Lung (tissue), 12 donors: Measurements from ENCODE around the gene OSBPL2. TPM values are rescaled to one million over a fixed set of nuclear protein-coding genes. Genes with fewer than 3 reads are reported as not detected.

Experiments used
- ATAC-seq: fragments of 200-7000 bp; cut with Tn5 transposase; one replicate; pipeline ENCODE4 v1.9.1; 2020; ENCODE audit warnings: moderate number of reproducible peaks; ENCODE audit not compliant: insufficient read depth, low FRiP score
- DNase-seq, 3 donors: peaks; one replicate each; pipeline ENCODE4 v3.0.0-alpha.2; 2013 to 2017
- H3K27ac ChIP-seq, 2 donors: one replicate each; pipeline ENCODE4 v1.5.1; 2013; ENCODE audit warnings: mild to moderate bottlenecking in 2 of 2, moderate library complexity in 2 of 2, control low read depth in 1 of 2, inconsistent platforms in 1 of 2, low read depth in 1 of 2, low read length in 1 of 2
- H3K27me3 ChIP-seq, 3 donors: one replicate each; pipeline ENCODE4 v1.5.1; 2013; ENCODE audit warnings: low read length in 2 of 3; ENCODE audit not compliant: control insufficient read depth in 3 of 3, insufficient read depth in 3 of 3
- H3K36me3 ChIP-seq, 4 donors: one replicate each; pipeline ENCODE4 v1.5.1; 2013; ENCODE audit warnings: low read length in 4 of 4, mild to moderate bottlenecking in 1 of 4, moderate library complexity in 1 of 4; ENCODE audit not compliant: control insufficient read depth in 4 of 4, insufficient read depth in 4 of 4
- H3K4me1 ChIP-seq, 5 donors: one replicate each; pipeline ENCODE4 v1.5.1; 2013; ENCODE audit warnings: low read length in 5 of 5, mild to moderate bottlenecking in 2 of 5, moderate library complexity in 1 of 5; ENCODE audit not compliant: control insufficient read depth in 5 of 5, insufficient read depth in 5 of 5
- H3K4me3 ChIP-seq: one replicate; pipeline ENCODE4 v1.5.1; 2013; ENCODE audit warnings: mild to moderate bottlenecking, control low read depth, moderate library complexity
- H3K9ac ChIP-seq, 2 donors: one replicate each; pipeline ENCODE4 v1.5.1; 2013; ENCODE audit warnings: low read length in 2 of 2, control low read depth in 1 of 2; ENCODE audit not compliant: insufficient read depth in 1 of 2
- H3K9me3 ChIP-seq, 4 donors: one replicate each; pipeline ENCODE4 v1.5.1; 2013; ENCODE audit warnings: low read length in 3 of 4, mild to moderate bottlenecking in 1 of 4, moderate library complexity in 1 of 4; ENCODE audit not compliant: control insufficient read depth in 4 of 4, insufficient read depth in 3 of 4
- CTCF ChIP-seq: IDR thresholded peaks from 2 replicates; pipeline ENCODE4 v1.5.1; 2012; ENCODE audit warnings: mild to moderate bottlenecking; ENCODE audit errors: control extremely low read depth, extremely low read depth
- WGBS, 2 donors: extraction: QIAGEN DNeasy Blood & Tissue Kit; methylation state at CpG; one replicate each; pipeline ENCODE4 v1.1.7; 2013; 5-methylcytosine and 5-hydroxymethylcytosine counted together
- polyA plus RNA-seq, 2 donors: library from polyadenylated mRNA; stranded (reverse); fragments of 200-250 nt; gene quantifications; one replicate each; pipeline ENCODE4 v1.2.1, GENCODE V29; 2013
- total RNA-seq, 2 donors: library from RNA; depleted of rRNA in 1 of 2; stranded (reverse); fragments of >200 nt in 1 of 2; gene quantifications; one replicate each; pipeline ENCODE4 v1.2.1, GENCODE V29; 2014 to 2021
- donor health status: control.
- donor health status: control.
- donor health status: Bipolar disorder and iron deficiency.
- donor health status: healthy.
- donor health status: DM: yes; HTN: yes; CAD: no.

OSBPL2 gene
- total and polyA plus RNA-seq, 4 donors = 13.2 to 48.0 (median 27.7) TPM

DNA sequence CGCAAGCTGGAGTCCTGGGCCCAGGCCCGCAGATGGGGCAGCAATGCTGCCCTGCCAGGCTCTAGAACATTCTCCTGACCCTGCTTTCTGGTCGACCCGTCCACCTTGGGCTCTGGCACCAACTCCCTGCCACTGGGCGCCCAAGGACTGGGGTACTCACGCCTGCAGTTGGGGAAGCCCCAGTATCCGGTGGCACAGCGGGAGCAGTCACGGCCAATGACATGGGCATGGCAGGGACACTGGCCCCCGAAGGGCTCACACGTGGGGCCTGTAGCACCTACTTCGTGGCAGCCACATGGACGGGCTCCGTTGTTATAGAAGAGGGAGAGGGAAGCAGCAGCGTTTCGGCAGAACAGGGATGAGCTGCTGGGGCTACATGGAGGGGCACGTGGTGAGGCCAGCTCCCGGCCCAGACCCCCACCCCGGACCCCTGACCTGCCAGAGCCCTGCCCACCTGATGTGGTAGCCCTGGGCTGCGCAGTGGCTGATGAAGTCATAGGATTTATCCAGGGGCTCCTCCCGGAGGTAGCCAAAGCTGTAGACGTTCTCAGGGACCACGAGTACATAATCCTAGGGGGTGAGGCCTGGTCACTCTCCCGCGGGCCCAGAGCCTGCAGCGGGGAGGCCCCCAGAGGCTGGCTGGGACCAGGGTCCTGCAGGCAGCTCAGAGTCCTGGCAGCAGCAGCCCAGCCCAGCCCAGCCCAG is 90.5 kb downstream of the OSBPL2 start:
- H3K9me3 ChIP-seq = no peaks in the 10 kb centered on the region
- no peak for TF ChIP-seq CTCF
- no peaks in the 10 kb centered on the region for H3K4me1 ChIP-seq
- no peak for ATAC-seq
- DNase-seq = no peak
- H3K4me3 ChIP-seq = no peak overlapping the region
- H3K36me3 ChIP-seq = peaks cover 0 to 91% (median 9%) of the 10 kb centered on the region in 4 donors
- no peak overlapping the region for H3K27ac ChIP-seq
- WGBS, 2 donors = 92 to 93% methylated on average over 26 of the region's 26 CpGs
- no peaks in the 10 kb centered on the region for H3K27me3 ChIP-seq
- no peak overlapping the region for H3K9ac ChIP-seq

DNA sequence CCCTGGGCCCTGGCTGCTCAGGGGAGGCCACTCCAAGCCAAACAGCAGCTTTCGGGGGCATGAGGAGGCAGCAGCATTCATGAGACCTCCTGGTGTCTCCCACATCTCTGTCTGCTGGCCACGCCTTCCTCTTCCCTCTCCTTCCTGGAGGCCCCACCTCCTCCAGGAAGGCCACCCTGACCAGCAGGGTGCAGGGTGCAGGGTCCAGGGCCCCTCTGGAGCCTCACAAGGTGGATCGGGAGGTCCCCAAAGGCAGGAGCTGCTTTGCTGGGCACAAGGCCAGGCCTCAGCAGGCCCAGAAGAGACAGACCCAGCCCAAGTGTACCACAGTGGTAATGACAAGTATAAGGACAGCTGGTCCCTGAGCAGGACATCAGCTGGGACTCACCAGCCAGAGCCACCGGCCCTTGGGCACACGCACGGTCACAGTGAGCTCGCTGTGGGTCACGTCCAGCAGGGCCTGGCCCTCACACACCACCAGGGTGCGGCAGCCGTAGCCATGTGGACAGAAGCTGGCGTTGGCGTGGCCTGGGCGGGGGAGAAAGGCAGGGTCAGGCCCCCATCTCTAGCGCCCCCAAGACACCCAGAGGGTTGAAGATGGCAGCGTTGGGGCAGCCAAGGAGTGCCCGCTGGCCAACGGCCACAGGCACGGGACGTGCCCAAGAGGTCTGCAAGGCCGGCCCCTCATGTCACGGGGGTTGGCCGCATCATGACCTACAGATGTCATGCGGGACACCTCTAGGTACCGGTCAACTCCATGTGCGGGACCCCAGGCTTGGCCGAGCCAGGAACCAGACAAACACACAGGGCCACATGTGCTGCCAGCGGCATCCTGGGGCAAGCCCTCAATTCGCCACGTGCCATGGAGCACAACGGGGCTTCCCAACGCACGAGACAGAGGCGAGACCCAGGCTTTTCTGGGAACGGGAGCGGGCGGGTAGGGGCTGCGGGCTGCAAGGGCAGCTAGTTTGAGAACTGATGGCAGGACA is 91.4 kb downstream of the OSBPL2 start:
- WGBS, 2 donors = 96% methylated on average over 37 of the region's 37 CpGs

DNA sequence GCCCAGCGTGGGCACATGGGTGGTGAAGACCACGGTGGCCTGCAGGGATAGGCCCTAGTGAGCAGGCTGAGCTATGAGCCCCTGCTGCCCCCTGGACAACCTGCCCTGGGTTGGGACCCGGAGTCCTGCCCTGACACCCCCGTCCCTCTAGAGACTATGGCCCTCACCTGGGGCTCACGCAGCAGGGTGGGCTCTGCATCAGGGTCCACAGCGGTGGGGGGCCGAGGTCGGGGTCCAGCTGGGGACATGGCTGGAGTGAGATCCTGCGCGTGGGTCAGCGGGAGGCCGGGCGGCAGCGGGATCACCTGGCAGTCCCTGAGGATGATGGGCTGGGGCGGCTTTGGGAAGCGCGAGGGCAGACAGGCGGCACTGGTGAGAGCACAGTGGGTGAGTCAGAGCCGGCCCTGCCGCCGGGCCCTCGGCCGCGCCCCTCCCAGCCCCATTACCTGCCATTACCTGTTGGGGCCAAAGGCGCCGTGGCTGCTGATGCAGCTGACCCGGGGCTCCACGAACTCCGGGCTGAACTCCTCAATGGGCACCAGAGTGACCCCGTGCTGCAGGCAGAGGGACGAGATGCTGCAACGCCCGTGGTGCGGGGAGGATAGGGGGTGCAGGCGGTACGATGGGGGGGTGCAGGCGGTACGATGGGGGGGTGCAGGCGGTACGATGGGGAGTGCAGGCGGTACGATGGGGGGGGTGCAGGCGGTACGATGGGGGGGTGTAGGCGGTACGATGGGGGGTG is 92.4 kb downstream of the OSBPL2 start:
- no peak for DNase-seq
- Histone ChIP-seq H3K9ac (no peak overlapping the region), H3K9me3 (no peaks in the 10 kb centered on the region), H3K4me3 (no peak overlapping the region), H3K27ac (no peak overlapping the region), H3K36me3 (peaks cover 0 to 88% (median 12%) of the 10 kb centered on the region in 4 donors), H3K4me1 (no peaks in the 10 kb centered on the region), H3K27me3 (no peaks in the 10 kb centered on the region)
- no peak for TF ChIP-seq CTCF
- no peak for ATAC-seq
- 91 to 95% methylated on average over 35 to 46 of the region's 46 CpGs for WGBS, 2 donors

More for the DNA sequence above, 91.4 kb downstream of the OSBPL2 start:
- peaks cover 0 to 91% (median 12%) of the 10 kb centered on the region in 4 donors for H3K36me3 ChIP-seq
- ATAC-seq (no peak), DNase-seq (no peak)
- no peaks in the 10 kb centered on the region for H3K9me3 ChIP-seq
- no peak overlapping the region for H3K4me3 ChIP-seq
- H3K27me3 ChIP-seq = no peaks in the 10 kb centered on the region
- H3K27ac ChIP-seq = no peak overlapping the region
- no peak overlapping the region for H3K9ac ChIP-seq
- H3K4me1 ChIP-seq = no peaks in the 10 kb centered on the region
- TF ChIP-seq CTCF = no peak
